OCI-LY3 (cell line): ENCODE measurements around the gene TUFT1.

ENCODE experiments used
- CTCF ChIP-seq: fragments of 200-600, 300-600 bp; sonication (generic); IDR thresholded peaks from 2 replicates; pipeline ENCODE4 v1.5.1; 2014; ENCODE audit warnings: antibody characterized with exemption, low read length, low read depth
- EZH2phosphoT487 ChIP-seq: fragments of 200-600 bp; shearing (Covaris generic); IDR thresholded peaks from 2 replicates; pipeline ENCODE4 v1.6.1; 2018; ENCODE audit warnings: antibody characterized with exemption, mixed run types, low read depth

- TF ChIP-seq EZH2phosphoT487: no peak
- no peak for TF ChIP-seq CTCF
These were observed 20.4 kb upstream of the TUFT1 start for GRCh38 chr1:151519667-151520066.
